Skin epidermis (tissue), 12 donors: ENCODE measurements around the gene OR9G4.

ENCODE experiments used
- H3K27ac ChIP-seq, 21 experiments: fragments of 200-600 bp; sonication (generic) in 11 of 21; one replicate each; pipeline ENCODE4 v1.5.0; 2020; ENCODE audit warnings: mild to moderate bottlenecking in 3 of 21, inconsistent platforms in 2 of 21, moderate library complexity in 2 of 21
- H3K4me3 ChIP-seq, 7 experiments: fragments of 200-600 bp; sonication (generic) in 2 of 7; one replicate each; pipeline ENCODE4 v1.5.0; 2020; ENCODE audit warnings: inconsistent platforms in 2 of 7, mild to moderate bottlenecking in 2 of 7, moderate library complexity in 1 of 7

The OR9G4 gene

GRCh38 chr11:56748597-56748996, at the start of gene OR9G4:
OR9G4 (minus strand) TSS chr11:56748697; CDS start chr11:56743766, 4,931 bp downstream.
- Histone ChIP-seq H3K4me3 (no peak within 1 kb of the TSS), H3K27ac (no peak within 1 kb of the TSS)

- H3K4me3 ChIP-seq: no peak overlapping the region
These were observed 35.0 kb upstream of the OR9G4 start for GRCh38 chr11:56783448-56784041.

GRCh38 chr11:56782167-56782847, 33.8 kb upstream of the OR9G4 start:
- H3K27ac ChIP-seq: no peak overlapping the region
- H3K4me3 ChIP-seq: no peak overlapping the region

More at GRCh38 chr11:56783448-56784041, 35.0 kb upstream of the OR9G4 start:
- no peak overlapping the region for H3K27ac ChIP-seq

- no peak overlapping the region for H3K4me3 ChIP-seq
- H3K27ac ChIP-seq: no peak overlapping the region
These were observed 28.3 kb upstream of the OR9G4 start for GRCh38 chr11:56776809-56777208.

- Histone ChIP-seq H3K27ac (no peak overlapping the region), H3K4me3 (no peak overlapping the region)
These were observed 16.5 kb upstream of the OR9G4 start for GRCh38 chr11:56764976-56765375.

GRCh38 chr11:56751480-56751879, 3.0 kb upstream of the OR9G4 start:
- Histone ChIP-seq H3K27ac (no peak overlapping the region), H3K4me3 (no peak overlapping the region)

GRCh38 chr11:56750190-56750589, 1.7 kb upstream of the OR9G4 start:
- Histone ChIP-seq H3K4me3 (no peak overlapping the region), H3K27ac (no peak overlapping the region)

- no peak overlapping the region for H3K27ac ChIP-seq
- H3K4me3 ChIP-seq: no peak overlapping the region
These were observed 7.6 kb downstream of the OR9G4 start for GRCh38 chr11:56740886-56741285.

- Histone ChIP-seq H3K4me3 (no peak overlapping the region), H3K27ac (no peak overlapping the region)
These were observed 8.4 kb downstream of the OR9G4 start for GRCh38 chr11:56740107-56740506.

GRCh38 chr11:56720513-56720912, 28.0 kb downstream of the OR9G4 start:
- H3K4me3 ChIP-seq: no peak overlapping the region
- no peak overlapping the region for H3K27ac ChIP-seq

- Histone ChIP-seq H3K27ac (no peak overlapping the region), H3K4me3 (no peak overlapping the region)
These were observed 32.1 kb downstream of the OR9G4 start for GRCh38 chr11:56716379-56716854.

GRCh38 chr11:56714206-56714605, 34.3 kb downstream of the OR9G4 start:
- H3K4me3 ChIP-seq: no peak overlapping the region
- no peak overlapping the region for H3K27ac ChIP-seq

- no peak overlapping the region for H3K4me3 ChIP-seq
- H3K27ac ChIP-seq: no peak overlapping the region
These were observed 42.0 kb downstream of the OR9G4 start for GRCh38 chr11:56706486-56706885.

GRCh38 chr11:56705784-56706396, 42.6 kb downstream of the OR9G4 start:
- H3K27ac ChIP-seq: no peak overlapping the region
- H3K4me3 ChIP-seq: no peak overlapping the region

GRCh38 chr11:56700914-56701485, 47.5 kb downstream of the OR9G4 start:
- Histone ChIP-seq H3K4me3 (no peak overlapping the region), H3K27ac (no peak overlapping the region)

GRCh38 chr11:56700242-56700913, 48.1 kb downstream of the OR9G4 start:
- Histone ChIP-seq H3K4me3 (no peak overlapping the region), H3K27ac (no peak overlapping the region)

GRCh38 chr11:56698795-56699194, 49.7 kb downstream of the OR9G4 start, which contains the start of gene OR9G1:
OR9G1 (plus strand) TSS chr11:56699095; CDS start chr11:56700388, 1,293 bp downstream.
- H3K27ac ChIP-seq: no peak within 1 kb of the TSS

GRCh38 chr11:56693428-56693827, 55.1 kb downstream of the OR9G4 start:
- Histone ChIP-seq H3K27ac (no peak overlapping the region), H3K4me3 (no peak overlapping the region)

More at GRCh38 chr11:56698795-56699194, 49.7 kb downstream of the OR9G4 start, which contains the start of gene OR9G1:
- H3K4me3 ChIP-seq: no peak within 1 kb of the TSS
